GM11168 (cell line): ENCODE results near the gene OR1E2.
"Not testable (repeated sequence)": the region's sequence is repeated elsewhere in the genome, so short reads cannot be mapped to it uniquely, and the experiment has no call there.

Experiments used
- in situ Hi-C: fragments of 300-500 bp; cut with MboI; formaldehyde crosslinking; loops from one replicate; pipeline ENCODE4 v1.12.0; 2022; ENCODE audit warnings: low sequenced_read_pairs; ENCODE audit not compliant: unreplicated experiment

OR1E2 gene

GRCh38 chr17:3433741-3434140, at the start of gene OR1E2:
OR1E2 (minus strand) TSS chr17:3433841; CDS start chr17:3433841, 0 bp downstream.
- in situ Hi-C loops, result no loop called here

- in situ Hi-C loops, result no loop called here
These were observed 49.2 kb upstream of the OR1E2 start for GRCh38 chr17:3482852-3483251.

GRCh38 chr17:3479988-3480387, 46.3 kb upstream of the OR1E2 start:
- in situ Hi-C loops, result no loop called here

- in situ Hi-C loops, result no loop called here
These were observed 42.4 kb upstream of the OR1E2 start, which contains the start of gene ASPA for GRCh38 chr17:3475812-3476610. ASPA (plus strand) TSS chr17:3475997; CDS start chr17:3476160, 163 bp downstream.

GRCh38 chr17:3475251-3475685, 41.6 kb upstream of the OR1E2 start:
- in situ Hi-C loops, result no loop called here

- in situ Hi-C loops, result no loop called here
These were observed 40.6 kb upstream of the OR1E2 start for GRCh38 chr17:3474212-3474611.

- in situ Hi-C loops, result no loop called here
These were observed 38.5 kb upstream of the OR1E2 start for GRCh38 chr17:3472137-3472536.

DNA sequence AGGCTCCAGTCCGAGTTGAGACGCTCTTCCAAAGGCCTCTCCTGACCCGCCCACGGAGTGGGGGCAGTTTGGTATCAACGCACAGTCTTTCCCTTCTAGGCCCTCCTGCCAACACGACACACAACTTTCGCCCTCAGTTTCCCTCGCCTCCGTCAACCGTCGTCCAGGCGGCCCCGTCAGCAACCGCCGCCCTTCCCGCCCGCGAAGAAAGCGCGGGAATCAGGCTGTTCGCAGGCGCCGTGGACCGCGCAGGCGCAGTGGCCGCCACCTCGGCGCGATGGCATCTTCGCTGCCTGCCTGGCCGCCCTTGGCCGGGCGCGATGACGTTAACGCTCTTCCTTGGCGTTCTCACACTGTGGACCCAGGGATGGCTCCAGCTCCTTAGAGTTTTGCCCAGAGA, 38.0 kb upstream of the OR1E2 start, which contains the start of gene SPATA22:
SPATA22 (minus strand) TSS at position 221 of the 400 bp plus-strand sequence. CDS start 2,494 bp downstream, outside the sequence.
- in situ Hi-C loops, result no loop called here

GRCh38 chr17:3469529-3469928, 35.9 kb upstream of the OR1E2 start:
- in situ Hi-C loops, result no loop called here

GRCh38 chr17:3466355-3466754, 32.7 kb upstream of the OR1E2 start:
- in situ Hi-C loops, result not testable (repeated sequence)

DNA sequence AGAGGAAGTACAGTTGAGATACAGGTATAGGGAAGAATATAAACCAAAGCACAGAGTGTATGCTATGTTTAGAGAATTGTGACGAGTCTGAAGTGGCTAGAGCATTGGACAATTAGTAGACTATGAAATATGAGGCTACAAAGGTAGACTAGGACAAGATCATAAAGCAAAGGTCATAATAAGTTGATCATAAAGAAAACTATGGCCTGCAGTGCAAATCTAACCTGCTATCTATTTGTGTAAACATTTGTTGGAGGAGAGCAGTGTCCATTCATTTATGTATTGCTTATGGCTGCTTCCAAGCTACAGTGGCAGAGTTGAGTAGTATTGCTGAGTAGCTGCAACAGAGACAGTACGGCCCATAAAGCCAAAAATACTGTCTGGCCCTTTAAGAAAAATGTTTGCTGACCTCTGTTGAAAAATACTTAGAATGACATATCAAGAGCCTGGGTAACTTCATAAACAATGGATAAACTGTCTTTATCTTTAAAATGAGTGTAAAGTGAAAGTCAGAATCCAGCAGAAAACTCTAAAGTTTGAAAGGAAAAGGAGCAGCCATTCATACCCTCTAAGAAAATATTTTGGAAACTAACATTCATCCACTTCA, 14.5 kb upstream of the OR1E2 start:
- in situ Hi-C loops, result no loop called here

- in situ Hi-C loops, result no loop called here
These were observed 14.0 kb upstream of the OR1E2 start for GRCh38 chr17:3447625-3448024.

GRCh38 chr17:3440451-3440850, 6.8 kb upstream of the OR1E2 start:
- in situ Hi-C loops, result no loop called here

- in situ Hi-C loops, result no loop called here
These were observed 4.7 kb upstream of the OR1E2 start for GRCh38 chr17:3438368-3438767.

- in situ Hi-C loops, result not testable (repeated sequence)
These were observed 426 bp downstream of the OR1E2 start for GRCh38 chr17:3433215-3433614.

GRCh38 chr17:3418222-3418621, 15.4 kb downstream of the OR1E2 start:
- in situ Hi-C loops, result no loop called here

- in situ Hi-C loops, result no loop called here
These were observed 18.0 kb downstream of the OR1E2 start for GRCh38 chr17:3415610-3416009.

GRCh38 chr17:3412216-3412615, 21.4 kb downstream of the OR1E2 start:
- in situ Hi-C loops, result not testable (repeated sequence)

- in situ Hi-C loops, result no loop called here
These were observed 22.6 kb downstream of the OR1E2 start, which contains the start of gene OR3A3 for GRCh38 chr17:3411070-3411469. OR3A3 (plus strand) TSS chr17:3411370.

DNA sequence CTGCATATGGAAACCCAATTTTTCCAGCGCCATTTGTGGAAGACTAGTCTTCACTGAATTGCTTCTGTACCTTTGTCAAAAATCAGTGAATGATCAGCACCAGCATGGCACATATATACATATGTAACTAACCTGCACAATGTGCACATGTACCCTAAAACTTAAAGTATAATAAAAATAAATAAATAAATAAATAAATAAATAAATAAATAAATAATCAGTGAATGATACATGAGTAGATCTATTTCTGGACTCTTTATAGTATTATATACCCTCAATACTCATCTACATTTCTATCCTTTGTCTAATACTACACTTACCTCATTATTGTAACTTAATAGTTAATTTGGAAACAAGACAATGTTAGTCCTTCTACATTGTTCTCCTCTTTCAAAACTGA, 29.8 kb downstream of the OR1E2 start:
- in situ Hi-C loops, result not testable (repeated sequence)

DNA sequence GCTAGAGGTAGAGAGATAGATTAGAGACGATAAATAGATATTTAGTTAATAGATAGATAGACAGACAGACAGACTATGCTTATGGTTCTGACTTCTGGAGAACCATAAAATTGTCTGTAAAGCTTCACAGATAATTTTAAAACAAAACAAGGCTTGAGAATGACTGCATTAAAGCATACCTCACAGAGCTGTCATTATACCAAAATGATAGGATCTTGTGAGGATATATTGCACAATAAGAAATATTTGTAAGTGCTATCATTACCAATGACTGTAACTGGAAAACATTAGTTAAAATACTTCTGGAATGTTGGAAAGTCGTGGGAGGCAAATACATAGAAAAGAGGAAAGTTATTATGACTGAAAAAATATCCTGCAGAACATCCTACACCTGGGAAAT, 31.9 kb downstream of the OR1E2 start:
- in situ Hi-C loops, result no loop called here
